DOHH2 (cell line): ENCODE data around the gene TBCK.

Experiments used
- H3F3A ChIP-seq: fragments of 200-600 bp; sonication (generic), shearing (Covaris generic); 2 replicates; pipeline ENCODE4 v1.6.0; 2016; ENCODE audit warnings: antibody characterized with exemption, mild to moderate bottlenecking; ENCODE audit not compliant: control insufficient read depth, insufficient read depth
- H3K27ac ChIP-seq: fragments of 200-600 bp; sonication (generic); 2 replicates; pipeline ENCODE4 v1.5.1; 2014; ENCODE audit warnings: low read depth, mild to moderate bottlenecking, low read length, moderate library complexity
- H3K27me3 ChIP-seq: fragments of 200-600 bp; sonication (generic); 2 replicates; pipeline ENCODE4 v1.6.1; 2014; ENCODE audit warnings: mild to moderate bottlenecking, low read length, mixed read lengths; ENCODE audit not compliant: control insufficient read depth
- H3K36me3 ChIP-seq: fragments of 200-600 bp; sonication (generic); 2 replicates; pipeline ENCODE4 v1.6.1; 2014; ENCODE audit warnings: mild to moderate bottlenecking, low read length, moderate library complexity, mixed read lengths; ENCODE audit not compliant: control insufficient read depth
- H3K4me1 ChIP-seq: fragments of 200-600 bp; sonication (generic); 2 replicates; pipeline ENCODE4 v1.6.1; 2014; ENCODE audit warnings: mild to moderate bottlenecking, low read length, mixed read lengths; ENCODE audit not compliant: control insufficient read depth
- H3K4me2 ChIP-seq: fragments of 200-600 bp; sonication (generic); 2 replicates; pipeline ENCODE4 v1.6.0; 2014; ENCODE audit warnings: mild to moderate bottlenecking, low read length, moderate library complexity
- H3K4me3 ChIP-seq: fragments of 200-600 bp; sonication (generic); 2 replicates; pipeline ENCODE4 v1.5.1; 2014; ENCODE audit warnings: mild to moderate bottlenecking, low read length, mixed read lengths
- H3K79me2 ChIP-seq: fragments of 200-600 bp; sonication (generic); 2 replicates; pipeline ENCODE4 v1.6.1; 2014; ENCODE audit warnings: mild to moderate bottlenecking, low read length, mixed read lengths; ENCODE audit not compliant: control insufficient read depth
- H3K9me2 ChIP-seq: fragments of 200-600 bp; sonication (generic); replicated peaks from 2 replicates; pipeline ENCODE4 v1.6.1; 2014; ENCODE audit warnings: mild to moderate bottlenecking, low read length, mixed read lengths; ENCODE audit not compliant: control insufficient read depth
- H3K9me3 ChIP-seq: fragments of 200-600 bp; sonication (generic); 2 replicates; pipeline ENCODE4 v1.6.1; 2014; ENCODE audit warnings: antibody characterized with exemption, low read length, mixed read lengths; ENCODE audit not compliant: control insufficient read depth, insufficient read depth
- H4K20me1 ChIP-seq: fragments of 200-600 bp; sonication (generic); 2 replicates; pipeline ENCODE4 v1.6.0; 2014; ENCODE audit warnings: low read depth, mild to moderate bottlenecking, antibody characterized with exemption, low read length, moderate library complexity; ENCODE audit not compliant: control insufficient read depth, insufficient read depth
- CTCF ChIP-seq: fragments of 200-600 bp; sonication (generic); IDR thresholded peaks from one replicate; pipeline ENCODE4 v1.5.1; 2014; ENCODE audit warnings: antibody characterized with exemption, mild to moderate bottlenecking, low read depth, low read length; ENCODE audit not compliant: poor library complexity, severe bottlenecking
- EZH2phosphoT487 ChIP-seq: fragments of 200-600 bp; sonication (generic); IDR thresholded peaks from 2 replicates; pipeline ENCODE4 v1.6.1; 2017; ENCODE audit warnings: borderline replicate concordance, mild to moderate bottlenecking, antibody characterized with exemption, low read length, moderate library complexity, mixed read lengths

TBCK gene

DNA sequence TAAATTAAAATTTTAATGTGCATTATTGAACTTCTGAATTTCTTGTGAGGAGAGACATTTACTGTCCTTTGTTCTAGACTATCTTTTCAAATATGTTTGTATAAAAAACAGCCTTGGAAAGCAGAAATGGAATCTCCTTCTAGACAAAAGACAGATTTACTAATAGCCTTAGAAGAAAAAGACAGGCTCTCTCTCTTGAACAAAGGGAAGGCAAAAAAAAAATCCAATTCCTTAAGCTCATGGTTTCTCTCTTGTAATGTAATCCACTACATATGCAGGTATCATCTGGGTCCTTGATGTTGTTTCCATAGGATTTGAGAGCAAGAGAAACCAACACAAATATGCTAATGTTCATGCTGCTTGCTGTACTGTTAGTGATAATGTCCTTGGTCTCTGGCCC lies 106.0 kb downstream of the TBCK start:
- no peaks in the 10 kb centered on the region for H3K27me3 ChIP-seq
- H3K4me2 ChIP-seq = no peak overlapping the region
- H3K36me3 ChIP-seq = no peaks in the 10 kb centered on the region; the same call in 1 of the 2 replicates
- H3K4me3 ChIP-seq = no peak overlapping the region
- no peak overlapping the region for H3K27ac ChIP-seq
- no peaks in the 10 kb centered on the region for H3K9me2 ChIP-seq
- no peak for TF ChIP-seq EZH2phosphoT487
- TF ChIP-seq CTCF = no peak
- H3K4me1 ChIP-seq = no peaks in the 10 kb centered on the region
- H3F3A ChIP-seq = no peaks in the 10 kb centered on the region
- H4K20me1 ChIP-seq = no peaks in the 10 kb centered on the region
- no peaks in the 10 kb centered on the region for H3K79me2 ChIP-seq
- no peaks in the 10 kb centered on the region for H3K9me3 ChIP-seq

- Histone ChIP-seq H3K9me3 (no peaks in the 10 kb centered on the region), H3K4me1 (no peaks in the 10 kb centered on the region), H3K27me3 (no peaks in the 10 kb centered on the region), H3K36me3 (no peaks in the 10 kb centered on the region; the same call in 1 of the 2 replicates), H3K4me3 (no peak overlapping the region), H3K4me2 (no peak overlapping the region), H3K9me2 (no peaks in the 10 kb centered on the region), H3F3A (no peaks in the 10 kb centered on the region), H4K20me1 (no peaks in the 10 kb centered on the region), H3K79me2 (no peaks in the 10 kb centered on the region), H3K27ac (no peak overlapping the region)
- TF ChIP-seq CTCF (no peak), EZH2phosphoT487 (no peak)
These were observed 107.2 kb downstream of the TBCK start for GRCh38 chr4:106208481-106209460.

DNA sequence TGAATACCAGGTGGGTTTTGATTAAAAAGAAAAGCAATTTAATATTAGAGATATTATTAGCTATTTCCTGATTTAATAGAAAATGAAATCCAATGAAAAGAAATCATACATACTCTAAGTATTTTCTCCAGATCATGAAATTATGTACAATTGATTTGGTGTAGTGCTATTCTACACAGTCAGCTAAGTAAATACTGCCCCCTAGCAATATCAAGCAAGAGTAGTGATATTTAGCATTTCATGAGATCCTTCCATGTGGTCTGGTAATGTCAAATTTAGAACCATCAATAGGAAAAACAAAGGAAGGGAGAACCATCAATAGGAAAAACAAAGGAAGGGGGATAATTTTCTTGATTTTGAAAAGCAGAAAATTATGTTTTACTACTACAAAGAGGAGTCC lies 114.6 kb downstream of the TBCK start:
- H3K36me3 ChIP-seq = no peaks in the 10 kb centered on the region

More for the DNA sequence above, 114.6 kb downstream of the TBCK start:
- no peak overlapping the region for H3K27ac ChIP-seq
- peak; percentile 49 for TF ChIP-seq CTCF
- no peak for TF ChIP-seq EZH2phosphoT487
- no peaks in the 10 kb centered on the region for H3K79me2 ChIP-seq
- H4K20me1 ChIP-seq = no peaks in the 10 kb centered on the region
- H3K9me2 ChIP-seq = no peaks in the 10 kb centered on the region
- H3K9me3 ChIP-seq = no peaks in the 10 kb centered on the region
- H3K27me3 ChIP-seq = no peaks in the 10 kb centered on the region
- no peaks in the 10 kb centered on the region for H3F3A ChIP-seq
- H3K4me2 ChIP-seq = no peak overlapping the region
- H3K4me3 ChIP-seq = no peak overlapping the region
- H3K4me1 ChIP-seq = no peaks in the 10 kb centered on the region
